ENCODE data around the gene GNB3. TPM values are rescaled to one million over a fixed set of nuclear protein-coding genes. Genes with fewer than 3 reads are reported as not detected.
A peak's percentile ranks its signal among the peaks of the same experiment; 100 is the strongest.

Gene GNB3
- polyA plus RNA-seq, 2 donors: 1.1 to 1.3 TPM

DNA sequence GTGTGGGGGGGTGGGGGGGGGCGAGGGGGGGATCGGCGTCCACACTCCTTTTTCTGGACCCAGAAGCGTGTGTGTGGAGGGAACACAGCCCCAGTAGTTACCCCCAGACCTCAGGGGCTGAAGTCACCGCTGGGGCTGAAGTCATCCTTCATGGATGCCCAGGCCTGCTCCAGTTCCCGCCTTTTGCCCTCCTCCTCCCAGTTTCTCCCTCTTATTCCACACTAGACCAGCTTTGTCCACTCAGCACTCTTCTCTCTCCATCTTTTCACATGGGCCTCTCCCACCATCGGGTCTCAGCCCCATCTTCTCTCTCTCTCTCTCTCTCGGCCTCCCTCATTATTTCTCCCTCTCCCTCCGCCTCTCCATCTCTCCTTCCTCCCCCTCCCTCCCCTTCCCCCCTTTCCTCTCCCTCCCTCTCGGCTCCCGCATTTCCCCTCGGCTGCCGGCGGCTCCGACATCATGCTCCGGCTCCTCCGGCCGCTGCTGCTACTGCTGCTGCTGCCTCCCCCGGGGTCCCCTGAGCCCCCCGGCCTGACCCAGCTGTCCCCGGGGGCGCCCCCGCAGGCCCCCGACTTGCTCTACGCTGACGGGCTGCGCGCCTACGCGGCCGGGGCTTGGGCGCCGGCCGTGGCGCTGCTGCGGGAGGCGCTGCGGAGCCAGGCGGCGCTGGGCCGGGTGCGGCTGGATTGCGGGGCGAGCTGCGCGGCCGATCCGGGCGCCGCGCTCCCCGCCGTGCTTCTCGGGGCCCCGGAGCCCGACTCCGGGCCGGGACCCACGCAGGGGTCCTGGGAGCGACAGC lies 12.5 kb upstream of the GNB3 start, which contains the start of gene P3H3:
Gene P3H3, plus strand, starts transcription at position 426 of the 799 bp plus-strand sequence. Its CDS starts 34 bp downstream, at position 460.
- Histone ChIP-seq H3K36me3 (ENCODE audit: control insufficient read depth in 2 of 2, insufficient read depth in 2 of 2, low read length in 1 of 2) (no peaks in the 10 kb centered on the region), H3K4me3 (ENCODE audit: low read depth in 1 of 2, low read length in 2 of 2) (peak within 1 kb of the TSS; percentile 56 to 70), H3K4me1 (ENCODE audit: control insufficient read depth in 2 of 2, insufficient read depth in 2 of 2, low read length in 1 of 2) (peaks cover 0 to 9% of the 10 kb centered on the region in 2 donors), H3K27me3 (ENCODE audit: control insufficient read depth in 1 of 2, insufficient read depth in 2 of 2, low read length in 2 of 2) (peaks cover 0 to 2% of the 10 kb centered on the region in 2 donors), H3K27ac (ENCODE audit: low read depth in 2 of 2, low read length in 1 of 2) (peak within 1 kb of the TSS; percentile 42 to 70), H3K9me3 (ENCODE audit: control insufficient read depth in 2 of 2, insufficient read depth in 1 of 2, low read depth in 1 of 2, low read length in 1 of 2) (peaks cover 0 to 5% of the 10 kb centered on the region in 2 donors)
- 0 to 1% methylated on average over 55 to 59 of the region's 60 CpGs for WGBS, 2 donors

- no peaks in the 10 kb centered on the region for H3K27me3 ChIP-seq (ENCODE audit: control insufficient read depth in 1 of 2, insufficient read depth in 2 of 2, low read length in 2 of 2)
- peaks cover 0 to 4% of the 10 kb centered on the region in 2 donors for H3K9me3 ChIP-seq (ENCODE audit: control insufficient read depth in 2 of 2, insufficient read depth in 1 of 2, low read depth in 1 of 2, low read length in 1 of 2)
- peaks cover 0 to 9% of the 10 kb centered on the region in 2 donors for H3K4me1 ChIP-seq (ENCODE audit: control insufficient read depth in 2 of 2, insufficient read depth in 2 of 2, low read length in 1 of 2)
- 1% methylated on average over 70 to 71 of the region's 71 CpGs for WGBS, 2 donors
- peaks cover 0 to 5% of the 10 kb centered on the region in 2 donors for H3K36me3 ChIP-seq (ENCODE audit: control insufficient read depth in 2 of 2, insufficient read depth in 2 of 2, low read length in 1 of 2)
- peak overlapping the region; percentile 56 to 70 for H3K4me3 ChIP-seq (ENCODE audit: low read depth in 1 of 2, low read length in 2 of 2)
- peak overlapping the region; percentile 42 to 70 for H3K27ac ChIP-seq (ENCODE audit: low read depth in 2 of 2, low read length in 1 of 2)
Observed at GRCh38 chr12:6828781-6829535, 11.8 kb upstream of the GNB3 start.

- H3K4me1 ChIP-seq (ENCODE audit: control insufficient read depth in 2 of 2, insufficient read depth in 2 of 2, low read length in 1 of 2): peaks cover 0 to 9% of the 10 kb centered on the region in 2 donors
- H3K9me3 ChIP-seq (ENCODE audit: control insufficient read depth in 2 of 2, insufficient read depth in 1 of 2, low read depth in 1 of 2, low read length in 1 of 2): peaks cover 0 to 1% of the 10 kb centered on the region in 2 donors
- H3K27me3 ChIP-seq (ENCODE audit: control insufficient read depth in 1 of 2, insufficient read depth in 2 of 2, low read length in 2 of 2): no peaks in the 10 kb centered on the region
- peak overlapping the region; percentile 42 to 70 for H3K27ac ChIP-seq (ENCODE audit: low read depth in 2 of 2, low read length in 1 of 2)
- peaks cover 0 to 5% of the 10 kb centered on the region in 2 donors for H3K36me3 ChIP-seq (ENCODE audit: control insufficient read depth in 2 of 2, insufficient read depth in 2 of 2, low read length in 1 of 2)
- peak overlapping the region; percentile 56 to 70 for H3K4me3 ChIP-seq (ENCODE audit: low read depth in 1 of 2, low read length in 2 of 2)
- 35 to 38% methylated on average over 19 of the region's 19 CpGs for WGBS, 2 donors
Observed at GRCh38 chr12:6829536-6830220, 11.0 kb upstream of the GNB3 start.

DNA sequence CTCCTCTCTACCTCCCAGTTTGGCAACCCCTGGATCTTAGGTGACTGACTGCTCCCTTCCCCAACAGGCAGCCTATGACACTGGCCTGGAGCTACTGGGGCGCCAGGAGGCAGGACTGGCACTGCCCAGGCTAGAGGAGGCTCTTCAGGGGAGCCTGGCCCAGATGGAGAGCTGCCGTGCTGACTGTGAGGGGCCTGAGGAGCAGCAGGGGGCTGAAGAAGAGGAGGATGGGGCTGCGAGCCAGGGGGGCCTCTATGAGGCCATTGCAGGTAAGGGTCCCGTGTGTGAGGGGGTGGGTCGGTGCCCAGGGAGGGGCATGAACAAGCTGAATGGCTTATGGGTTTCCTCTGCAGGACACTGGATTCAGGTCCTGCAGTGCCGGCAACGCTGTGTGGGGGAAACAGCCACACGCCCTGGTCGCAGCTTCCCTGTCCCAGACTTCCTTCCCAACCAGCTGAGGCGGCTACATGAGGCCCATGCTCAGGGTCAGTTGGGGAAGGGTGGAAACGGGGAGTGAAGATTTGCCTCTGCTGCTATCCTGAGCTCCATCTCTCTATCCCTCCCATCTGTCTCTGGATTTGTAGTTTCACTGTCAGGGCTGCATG lies 10.3 kb upstream of the GNB3 start:
- peaks cover 0 to 1% of the 10 kb centered on the region in 2 donors for H3K9me3 ChIP-seq (ENCODE audit: control insufficient read depth in 2 of 2, insufficient read depth in 1 of 2, low read depth in 1 of 2, low read length in 1 of 2)
- H3K36me3 ChIP-seq (ENCODE audit: control insufficient read depth in 2 of 2, insufficient read depth in 2 of 2, low read length in 1 of 2): peaks cover 0 to 5% of the 10 kb centered on the region in 2 donors
- 87 to 90% methylated on average over 11 of the region's 11 CpGs for WGBS, 2 donors
- H3K27me3 ChIP-seq (ENCODE audit: control insufficient read depth in 1 of 2, insufficient read depth in 2 of 2, low read length in 2 of 2): no peaks in the 10 kb centered on the region
- peaks cover 0 to 9% of the 10 kb centered on the region in 2 donors for H3K4me1 ChIP-seq (ENCODE audit: control insufficient read depth in 2 of 2, insufficient read depth in 2 of 2, low read length in 1 of 2)
- H3K27ac ChIP-seq (ENCODE audit: low read depth in 2 of 2, low read length in 1 of 2): no peak overlapping the region
- no peak overlapping the region for H3K4me3 ChIP-seq (ENCODE audit: low read depth in 1 of 2, low read length in 2 of 2)

DNA sequence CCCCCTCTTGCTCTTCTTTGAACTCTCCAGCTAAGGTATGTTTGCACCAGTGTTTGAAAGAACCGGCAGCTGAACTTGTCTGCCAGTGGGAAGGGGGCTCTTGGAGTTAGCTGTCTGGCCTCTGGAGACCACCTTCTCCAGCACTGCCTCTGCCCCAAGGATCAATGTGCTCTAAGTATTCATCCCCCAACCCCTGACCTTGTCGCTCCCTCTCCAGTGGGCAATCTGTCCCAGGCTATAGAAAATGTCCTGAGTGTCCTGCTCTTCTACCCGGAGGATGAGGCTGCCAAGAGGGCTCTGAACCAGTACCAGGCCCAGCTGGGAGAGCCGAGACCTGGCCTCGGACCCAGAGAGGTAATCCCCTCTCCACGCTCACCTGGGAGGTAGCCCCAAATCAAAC lies 9.7 kb upstream of the GNB3 start:
- Histone ChIP-seq H3K4me1 (ENCODE audit: control insufficient read depth in 2 of 2, insufficient read depth in 2 of 2, low read length in 1 of 2) (peaks cover 0 to 9% of the 10 kb centered on the region in 2 donors), H3K27me3 (ENCODE audit: control insufficient read depth in 1 of 2, insufficient read depth in 2 of 2, low read length in 2 of 2) (no peaks in the 10 kb centered on the region), H3K9me3 (ENCODE audit: control insufficient read depth in 2 of 2, insufficient read depth in 1 of 2, low read depth in 1 of 2, low read length in 1 of 2) (no peaks in the 10 kb centered on the region), H3K27ac (ENCODE audit: low read depth in 2 of 2, low read length in 1 of 2) (no peak overlapping the region), H3K4me3 (ENCODE audit: low read depth in 1 of 2, low read length in 2 of 2) (no peak overlapping the region), H3K36me3 (ENCODE audit: control insufficient read depth in 2 of 2, insufficient read depth in 2 of 2, low read length in 1 of 2) (peaks cover 0 to 5% of the 10 kb centered on the region in 2 donors)
- WGBS, 2 donors: 87 to 88% methylated on average over 6 of the region's 6 CpGs

- Histone ChIP-seq H3K27me3 (ENCODE audit: control insufficient read depth in 1 of 2, insufficient read depth in 2 of 2, low read length in 2 of 2) (no peaks in the 10 kb centered on the region), H3K9me3 (ENCODE audit: control insufficient read depth in 2 of 2, insufficient read depth in 1 of 2, low read depth in 1 of 2, low read length in 1 of 2) (no peaks in the 10 kb centered on the region), H3K36me3 (ENCODE audit: control insufficient read depth in 2 of 2, insufficient read depth in 2 of 2, low read length in 1 of 2) (peaks cover 0 to 5% of the 10 kb centered on the region in 2 donors), H3K4me1 (ENCODE audit: control insufficient read depth in 2 of 2, insufficient read depth in 2 of 2, low read length in 1 of 2) (peaks cover 0 to 9% of the 10 kb centered on the region in 2 donors), H3K4me3 (ENCODE audit: low read depth in 1 of 2, low read length in 2 of 2) (no peak overlapping the region), H3K27ac (ENCODE audit: low read depth in 2 of 2, low read length in 1 of 2) (no peak overlapping the region)
- 86 to 90% methylated on average over 12 of the region's 12 CpGs for WGBS, 2 donors
Observed at GRCh38 chr12:6831450-6831995, 9.2 kb upstream of the GNB3 start.

DNA sequence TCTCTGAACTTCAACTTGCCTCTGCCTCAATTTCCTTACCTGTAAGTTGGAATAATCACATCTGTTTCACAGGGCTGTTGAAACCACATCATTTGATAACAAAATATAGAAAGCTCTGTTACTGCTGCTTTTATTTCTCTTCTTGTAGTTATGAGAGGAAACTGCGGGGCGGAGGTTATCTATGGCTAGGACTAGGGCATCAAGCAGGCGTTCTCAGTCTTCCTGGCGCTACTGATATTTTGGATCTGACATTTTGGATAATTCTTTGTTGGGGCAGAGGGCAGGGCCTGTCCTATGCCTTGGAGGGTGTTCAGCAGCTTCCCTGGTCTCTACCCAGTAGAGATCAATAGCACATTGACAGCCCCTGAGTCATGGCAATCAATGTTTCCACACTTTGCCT lies 8.6 kb upstream of the GNB3 start:
- H3K27ac ChIP-seq (ENCODE audit: low read depth in 2 of 2, low read length in 1 of 2): no peak overlapping the region
- peaks cover 0 to 9% of the 10 kb centered on the region in 2 donors for H3K4me1 ChIP-seq (ENCODE audit: control insufficient read depth in 2 of 2, insufficient read depth in 2 of 2, low read length in 1 of 2)
- no peaks in the 10 kb centered on the region for H3K27me3 ChIP-seq (ENCODE audit: control insufficient read depth in 1 of 2, insufficient read depth in 2 of 2, low read length in 2 of 2)
- WGBS, 2 donors: 93 to 94% methylated on average over 4 of the region's 4 CpGs
- H3K9me3 ChIP-seq (ENCODE audit: control insufficient read depth in 2 of 2, insufficient read depth in 1 of 2, low read depth in 1 of 2, low read length in 1 of 2): no peaks in the 10 kb centered on the region
- no peak overlapping the region for H3K4me3 ChIP-seq (ENCODE audit: low read depth in 1 of 2, low read length in 2 of 2)
- H3K36me3 ChIP-seq (ENCODE audit: control insufficient read depth in 2 of 2, insufficient read depth in 2 of 2, low read length in 1 of 2): peaks cover 0 to 5% of the 10 kb centered on the region in 2 donors

GRCh38 chr12:6833189-6833890 lies 7.4 kb upstream of the GNB3 start:
- Histone ChIP-seq H3K4me3 (ENCODE audit: low read depth in 1 of 2, low read length in 2 of 2) (no peak overlapping the region), H3K36me3 (ENCODE audit: control insufficient read depth in 2 of 2, insufficient read depth in 2 of 2, low read length in 1 of 2) (peaks cover 0 to 5% of the 10 kb centered on the region in 2 donors), H3K27ac (ENCODE audit: low read depth in 2 of 2, low read length in 1 of 2) (no peak overlapping the region), H3K4me1 (ENCODE audit: control insufficient read depth in 2 of 2, insufficient read depth in 2 of 2, low read length in 1 of 2) (peaks cover 0 to 9% of the 10 kb centered on the region in 2 donors), H3K27me3 (ENCODE audit: control insufficient read depth in 1 of 2, insufficient read depth in 2 of 2, low read length in 2 of 2) (no peaks in the 10 kb centered on the region), H3K9me3 (ENCODE audit: control insufficient read depth in 2 of 2, insufficient read depth in 1 of 2, low read depth in 1 of 2, low read length in 1 of 2) (no peaks in the 10 kb centered on the region)
- 82 to 83% methylated on average over 6 of the region's 6 CpGs for WGBS, 2 donors

Data from esophagus (tissue), 2 donors.